ENCODE data around the gene NSG1.

Gene NSG1

DNA sequence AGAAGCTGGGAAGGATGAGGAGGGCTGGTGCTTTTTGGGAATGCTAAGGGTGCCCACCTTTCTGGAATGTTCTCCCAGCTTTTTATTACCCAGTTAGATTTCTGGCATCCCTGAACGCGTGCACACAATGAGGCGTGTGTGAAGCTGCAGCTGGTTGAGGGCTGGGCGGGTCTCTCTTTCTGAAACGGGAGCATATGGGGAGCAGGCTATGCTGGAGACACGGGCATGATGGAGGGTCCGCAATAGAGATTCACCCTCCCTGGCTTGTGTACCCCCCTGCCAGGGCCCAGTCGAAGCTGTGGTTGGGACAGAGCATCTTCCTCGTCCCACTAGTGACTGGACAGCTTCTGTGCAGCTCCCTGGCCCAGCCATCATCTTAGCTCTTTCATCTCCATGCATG is 8.5 kb downstream of the NSG1 start:
- FAIRE-seq (no peak), DNase-seq (ENCODE audit: insufficient read length, low spot score) (no peak)

- no peak for DNase-seq (ENCODE audit: insufficient read length, low spot score)
Measured at GRCh38 chr4:4395849-4396627, 9.1 kb downstream of the NSG1 start.

DNA sequence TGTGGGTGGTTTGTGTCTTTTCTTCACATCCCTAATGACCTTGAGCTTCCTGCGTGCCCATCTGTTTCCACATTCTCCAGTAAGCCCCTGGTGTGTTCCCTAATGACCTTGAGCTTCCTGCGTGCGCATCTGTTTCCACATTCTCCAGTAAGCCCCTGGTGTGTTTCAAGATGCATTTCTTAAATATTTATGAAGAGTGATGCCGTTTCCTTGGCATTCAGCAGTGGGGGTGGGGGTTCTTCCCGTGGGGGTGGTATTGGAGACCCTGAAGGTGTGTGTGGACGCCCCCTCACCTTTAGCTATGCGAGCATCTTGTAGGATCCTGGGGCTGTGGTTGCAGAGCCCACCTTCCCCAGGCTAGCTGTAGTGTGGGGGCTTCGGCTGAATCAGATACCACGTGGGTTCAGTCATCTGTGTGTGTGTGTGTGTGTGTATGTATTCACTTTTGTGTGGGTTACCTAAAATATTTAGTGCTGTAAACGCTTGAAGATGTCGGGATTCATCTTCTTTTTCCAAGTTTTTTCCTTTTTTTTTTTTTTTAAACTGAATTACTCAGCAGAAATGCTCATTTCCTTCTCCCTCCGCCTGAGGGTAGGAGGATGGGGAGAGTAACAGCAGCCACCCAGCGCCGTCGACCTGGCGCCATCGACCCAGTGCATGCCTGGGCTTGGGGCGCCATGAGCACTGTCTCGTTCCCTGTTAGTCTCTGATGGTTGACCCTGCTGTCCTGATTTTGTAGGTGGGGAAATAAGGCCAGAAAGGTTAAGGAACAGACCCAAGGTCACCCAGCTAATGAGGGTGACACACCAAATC is 9.9 kb downstream of the NSG1 start:
- DNase-seq (ENCODE audit: insufficient read length, low spot score) (no peak), FAIRE-seq (no peak)

More at GRCh38 chr4:4395849-4396627, 9.1 kb downstream of the NSG1 start:
- FAIRE-seq, result no peak

DNA sequence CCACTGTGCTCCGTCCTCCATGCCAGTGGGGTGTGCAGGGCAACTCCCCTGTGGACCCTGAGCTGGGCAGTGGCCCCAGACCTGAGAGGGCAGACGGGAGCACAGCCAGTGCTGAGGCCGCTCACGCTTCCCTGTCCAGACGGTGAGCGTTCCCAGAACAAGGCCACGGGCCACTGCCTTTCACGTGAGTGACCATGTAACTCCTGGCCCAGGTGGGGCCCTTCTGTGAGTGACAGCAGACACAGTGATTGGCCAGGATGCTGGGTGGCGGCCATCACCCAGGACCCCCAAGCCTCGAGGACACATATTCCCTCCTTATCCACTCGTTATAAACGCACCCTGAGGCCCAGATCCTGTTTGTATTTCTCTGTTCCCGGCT is 10.5 kb downstream of the NSG1 start:
- FAIRE-seq (no peak), DNase-seq (ENCODE audit: insufficient read length, low spot score) (no peak)

- DNase-seq (ENCODE audit: insufficient read length, low spot score), result no peak
- FAIRE-seq, result no peak
Measured at GRCh38 chr4:4398430-4398829, 11.5 kb downstream of the NSG1 start.

DNA sequence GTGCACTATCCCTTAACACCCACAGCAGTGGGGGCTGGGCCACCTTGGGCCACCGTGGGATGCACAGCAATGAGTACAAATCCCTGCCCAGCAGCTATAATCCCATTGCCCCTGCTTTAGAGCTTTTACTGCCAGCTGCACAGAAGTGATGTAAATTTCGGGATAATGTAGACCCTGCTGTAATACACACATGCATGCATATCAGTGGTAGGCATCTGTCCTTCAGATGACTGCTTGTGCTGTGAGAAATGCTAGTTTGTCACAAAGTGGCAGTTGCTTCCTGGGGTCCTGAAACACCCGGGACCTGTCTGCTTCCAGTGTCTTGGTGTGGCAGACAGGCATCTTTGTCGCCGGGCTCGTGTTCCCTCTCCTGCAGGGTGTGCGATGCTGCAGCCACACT is 14.1 kb downstream of the NSG1 start:
- FAIRE-seq (no peak), DNase-seq (ENCODE audit: insufficient read length, low spot score) (no peak)

DNA sequence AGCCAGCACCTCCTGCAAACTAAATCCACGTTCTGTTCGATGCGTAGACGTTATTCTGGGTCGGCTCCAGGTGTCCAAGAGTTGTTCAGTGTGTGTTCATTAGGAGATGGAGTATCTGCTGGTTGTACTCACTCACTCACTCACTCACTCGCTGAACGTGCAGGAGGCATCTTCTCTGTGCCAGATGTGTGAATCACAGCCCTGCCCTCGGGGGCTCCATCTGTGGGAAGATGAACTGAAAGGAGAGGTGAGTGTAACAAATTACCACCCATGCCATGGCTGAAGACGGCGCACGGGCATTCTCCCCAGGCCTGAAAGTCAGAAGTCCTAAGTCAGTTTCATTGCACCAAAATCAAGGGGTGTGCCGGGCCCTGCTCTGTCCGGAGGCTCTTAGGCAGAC is 16.1 kb downstream of the NSG1 start:
- DNase-seq (ENCODE audit: insufficient read length, low spot score) (no peak), FAIRE-seq (no peak)

GRCh38 chr4:4405358-4405962 is 18.6 kb downstream of the NSG1 start:
- DNase-seq (ENCODE audit: insufficient read length, low spot score) (no peak), FAIRE-seq (no peak)

GRCh38 chr4:4406455-4407298 is 19.8 kb downstream of the NSG1 start:
- DNase-seq (ENCODE audit: insufficient read length, low spot score) (no peak), FAIRE-seq (no peak)

GRCh38 chr4:4407299-4408131 is 20.6 kb downstream of the NSG1 start:
- no peak for DNase-seq (ENCODE audit: insufficient read length, low spot score)
- FAIRE-seq, result no peak

DNA sequence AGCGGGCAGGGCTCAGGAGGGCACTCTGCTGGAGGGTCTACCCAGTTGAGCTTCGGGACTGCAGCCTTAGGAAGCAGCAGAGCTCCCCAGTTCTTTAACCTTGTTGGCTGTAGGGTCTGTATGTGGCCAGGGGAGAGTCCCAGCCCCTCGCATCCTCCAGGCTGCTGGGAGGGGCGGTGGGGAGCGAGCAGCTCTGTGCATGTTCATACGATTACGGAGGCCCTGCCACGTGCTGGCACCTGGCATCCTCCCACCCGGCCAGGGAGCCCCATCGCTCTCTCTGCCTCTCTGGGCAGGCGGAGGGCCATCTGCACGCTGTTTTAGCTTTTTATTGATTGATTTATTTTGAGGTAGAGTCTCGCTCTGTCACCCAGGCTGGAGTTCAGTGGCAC is 21.2 kb downstream of the NSG1 start:
- FAIRE-seq (no peak), DNase-seq (ENCODE audit: insufficient read length, low spot score) (no peak)

- no peak for FAIRE-seq
- no peak for DNase-seq (ENCODE audit: insufficient read length, low spot score)
Measured at GRCh38 chr4:4408576-4409335, 21.9 kb downstream of the NSG1 start.

DNA sequence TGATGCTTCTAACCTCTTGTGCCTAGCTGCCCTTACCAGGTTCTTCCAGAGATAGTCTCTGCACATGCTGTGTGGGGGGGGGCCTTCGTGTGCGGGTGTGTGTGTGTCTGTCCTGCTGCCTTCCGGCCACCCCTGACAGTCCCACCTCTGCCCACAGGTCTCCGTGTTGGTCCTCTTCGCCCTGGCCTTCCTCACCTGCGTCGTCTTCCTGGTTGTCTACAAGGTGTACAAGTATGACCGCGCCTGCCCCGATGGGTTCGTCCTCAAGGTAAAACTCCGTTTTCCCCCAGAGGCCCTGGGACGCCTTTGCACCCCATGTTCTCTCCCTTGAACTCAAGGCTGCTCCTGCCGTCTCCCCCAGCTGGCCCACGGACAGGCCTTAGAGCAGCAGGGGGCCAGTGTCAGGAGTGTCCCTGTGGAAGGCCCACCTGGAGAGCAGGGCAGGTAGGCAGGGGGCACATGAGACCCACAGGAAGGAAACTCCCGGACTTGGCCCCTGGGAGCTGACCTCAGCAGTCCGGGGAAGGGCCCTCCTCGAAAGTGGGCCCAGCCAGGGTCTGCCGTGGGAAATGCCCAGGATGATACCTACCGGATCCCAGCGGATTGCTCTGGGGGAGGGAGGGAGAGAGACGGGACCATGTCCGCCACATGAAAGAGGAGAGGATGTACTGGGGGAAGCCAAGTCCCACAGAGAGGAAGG is 22.7 kb downstream of the NSG1 start:
- FAIRE-seq, result no peak
- no peak for DNase-seq (ENCODE audit: insufficient read length, low spot score)

DNA sequence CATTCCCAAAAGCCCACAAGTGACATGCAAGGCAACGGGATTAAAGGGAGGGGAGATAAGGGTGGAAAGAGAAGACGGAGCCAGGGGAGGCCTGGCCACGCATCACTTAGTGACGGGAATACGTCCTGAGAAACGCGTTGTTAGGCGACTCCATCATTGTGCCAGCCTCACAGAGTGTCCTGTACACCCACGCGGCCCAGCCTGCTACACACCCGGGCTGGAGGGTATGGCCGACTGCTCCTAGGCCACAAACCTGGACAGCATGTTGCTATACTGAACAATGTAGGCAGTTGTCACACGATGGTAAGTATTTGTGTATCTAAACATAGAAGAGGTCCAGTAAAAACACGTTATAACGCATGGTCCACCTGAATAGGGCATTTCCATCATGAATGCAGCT is 23.4 kb downstream of the NSG1 start:
- FAIRE-seq, result peak; percentile 55
- no peak for DNase-seq (ENCODE audit: insufficient read length, low spot score)

- DNase-seq (ENCODE audit: insufficient read length, low spot score), result no peak
- no peak for FAIRE-seq
Measured at GRCh38 chr4:4411906-4412305, 25.0 kb downstream of the NSG1 start.

- no peak for DNase-seq (ENCODE audit: insufficient read length, low spot score)
- no peak for FAIRE-seq
Measured at GRCh38 chr4:4412641-4413372, 25.9 kb downstream of the NSG1 start.

- FAIRE-seq, result no peak
Measured at GRCh38 chr4:4413373-4413725, 26.4 kb downstream of the NSG1 start.

GRCh38 chr4:4413806-4414205 is 26.9 kb downstream of the NSG1 start:
- FAIRE-seq, result no peak
- no peak for DNase-seq (ENCODE audit: insufficient read length, low spot score)

More at GRCh38 chr4:4413373-4413725, 26.4 kb downstream of the NSG1 start:
- DNase-seq (ENCODE audit: insufficient read length, low spot score), result no peak
